Transverse colon (tissue), 4 donors: ENCODE results near the gene NCK2. TPM values are rescaled to one million over a fixed set of nuclear protein-coding genes. Genes with fewer than 3 reads are reported as not detected.

Experiments used
- DNase-seq: peaks from one replicate; pipeline ENCODE4 v3.0.0-alpha.2; 2019
- H3K27ac ChIP-seq, 4 donors: fragments of 200-600 bp; sonication (generic); 2 replicates each; pipeline ENCODE4 v1.5.1; 2016 to 2018; ENCODE audit warnings: inconsistent platforms in 4 of 4
- H3K27me3 ChIP-seq: fragments of 200-600 bp; sonication (generic); 2 replicates; pipeline ENCODE4 v1.5.1; 2017; ENCODE audit warnings: inconsistent platforms
- H3K36me3 ChIP-seq, 4 donors: fragments of 200-600 bp; sonication (generic); 2 replicates each; pipeline ENCODE4 v1.5.1; 2017 to 2019; ENCODE audit warnings: inconsistent platforms in 4 of 4
- H3K4me1 ChIP-seq, 4 donors: fragments of 200-600 bp; sonication (generic); 2 replicates each; pipeline ENCODE4 v1.5.1; 2017 to 2020; ENCODE audit warnings: inconsistent platforms in 4 of 4
- H3K4me3 ChIP-seq, 4 donors: fragments of 200-600 bp; sonication (generic); 1 replicate in 1 of 4; 2 replicates in 3 of 4; pipeline versions ENCODE4 v1.5.1 to v1.6.1; 2017 to 2019; ENCODE audit warnings: inconsistent platforms in 4 of 4
- H3K9me3 ChIP-seq, 2 donors: fragments of 200-600 bp; sonication (generic); 2 replicates each; pipeline ENCODE4 v1.5.1; 2017 to 2019; ENCODE audit warnings: inconsistent platforms in 2 of 2
- CTCF ChIP-seq, 5 experiments: fragments of 200-600 bp in 3 of 5; fragments of 450-650 bp in 2 of 5; sonication (generic) in 3 of 5; IDR thresholded peaks; 1 replicate in 2 of 5; 2 replicates in 3 of 5; pipeline ENCODE4 v1.5.1; 2016 to 2017; ENCODE audit warnings: antibody characterized with exemption in 5 of 5, inconsistent platforms in 3 of 5, mild to moderate bottlenecking in 2 of 5, moderate library complexity in 1 of 5
- EP300 ChIP-seq: sonication (generic); formaldehyde crosslinking; IDR thresholded peaks from one replicate; pipeline ENCODE4 v1.6.1; 2017; ENCODE audit warnings: antibody characterized with exemption, low read depth
- POLR2A ChIP-seq: fragments of 450-650 bp; IDR thresholded peaks from one replicate; pipeline ENCODE4 v1.6.1; 2016; ENCODE audit warnings: antibody characterized with exemption, mild to moderate bottlenecking, moderate library complexity
- POLR2AphosphoS5 ChIP-seq, 3 donors: sonication (generic); formaldehyde crosslinking; IDR thresholded peaks; one replicate each; pipeline ENCODE4 v1.6.1; 2016; ENCODE audit warnings: antibody characterized with exemption in 3 of 3
- WGBS, 2 donors: methylation state at CpG; one replicate each; pipeline ENCODE4 v1.1.5; 2018; ENCODE audit warnings: low coverage in 1 of 2; 5-methylcytosine and 5-hydroxymethylcytosine counted together
- in situ Hi-C, 4 donors: fragments of 200-750 bp; cut with MboI; loops; one replicate each; pipeline versions ENCODE4 v1.15.0 to v1.15.1; 2017; ENCODE audit warnings: low sequenced_read_pairs in 3 of 4, low pct_ligation_motif_present in 1 of 4, low pct_unique_long_range_greater_than_20kb in 1 of 4
- intact Hi-C: fragments of 100-400 bp; cut with DNase I; formaldehyde crosslinking; loops from one replicate; pipeline ENCODE4 v1.15.1; 2023; ENCODE audit warnings: low total_unique reads
- total RNA-seq, 4 donors: library from RNA; depleted of rRNA; stranded (reverse); fragments of >200 nt; gene quantifications; one replicate each; pipeline ENCODE4 v1.1.0, GENCODE V29; 2016

The NCK2 gene
- total RNA-seq, 4 donors from 2014 or later: 42.2 to 74.1 (median 59.9) TPM

- peak overlapping the region; percentile 66 to 76 (median 70) for H3K27ac ChIP-seq
- peaks cover 45 to 83% (median 52%) of the 10 kb centered on the region in 4 donors for H3K4me1 ChIP-seq
- in situ Hi-C loops (no loop called here), intact Hi-C loops (no loop called here)
- DNase-seq: no peak
- no peaks in the 10 kb centered on the region for H3K27me3 ChIP-seq
- no peaks in the 10 kb centered on the region for H3K36me3 ChIP-seq
- TF ChIP-seq POLR2AphosphoS5 (IDR thresholded peaks at IDR 0.05): no peak
- no peak for TF ChIP-seq CTCF (IDR thresholded peaks at IDR 0.05)
- no peak for TF ChIP-seq EP300
- TF ChIP-seq POLR2A: no peak
- H3K9me3 ChIP-seq: no peaks in the 10 kb centered on the region
- no peak overlapping the region for H3K4me3 ChIP-seq
- 50 to 64% methylated on average over 2 to 7 of the region's 7 CpGs for WGBS, 2 donors
These were observed 52.6 kb downstream of the NCK2 start for GRCh38 chr2:105797298-105797819.

GRCh38 chr2:105798595-105798994 lies 53.9 kb downstream of the NCK2 start:
- Histone ChIP-seq H3K36me3 (no peaks in the 10 kb centered on the region), H3K9me3 (no peaks in the 10 kb centered on the region), H3K4me1 (peaks cover 53 to 83% (median 62%) of the 10 kb centered on the region in 4 donors), H3K27me3 (no peaks in the 10 kb centered on the region), H3K27ac (peak overlapping the region; percentile 66 to 76 (median 70)), H3K4me3 (no peak overlapping the region)
- TF ChIP-seq EP300 (no peak), POLR2AphosphoS5 (IDR thresholded peaks at IDR 0.05) (no peak), POLR2A (no peak), CTCF (IDR thresholded peaks at IDR 0.05) (no peak)
- in situ Hi-C loops: no loop called here
- WGBS, 2 donors: 52 to 72% methylated on average over 2 of the region's 2 CpGs
- no peak for DNase-seq
- intact Hi-C loops: no loop called here

GRCh38 chr2:105800036-105800713 lies 55.5 kb downstream of the NCK2 start:
- intact Hi-C loops (no loop called here), in situ Hi-C loops (no loop called here)
- DNase-seq: no peak
- Histone ChIP-seq H3K4me3 (no peak overlapping the region), H3K4me1 (peaks cover 47 to 88% (median 71%) of the 10 kb centered on the region in 4 donors), H3K27ac (peak overlapping the region in 3 of 4 donors; percentile 22 to 76 (median 70)), H3K27me3 (no peaks in the 10 kb centered on the region), H3K9me3 (no peaks in the 10 kb centered on the region), H3K36me3 (no peaks in the 10 kb centered on the region)
- 84 to 88% methylated on average over 7 to 9 of the region's 9 CpGs for WGBS, 2 donors
- TF ChIP-seq EP300 (no peak), CTCF (IDR thresholded peaks at IDR 0.05) (no peak), POLR2AphosphoS5 (IDR thresholded peaks at IDR 0.05) (no peak), POLR2A (no peak)

- Histone ChIP-seq H3K36me3 (no peaks in the 10 kb centered on the region), H3K4me3 (no peak overlapping the region), H3K27me3 (no peaks in the 10 kb centered on the region), H3K27ac (peak overlapping the region in 2 of 4 donors; percentile 22 to 30), H3K4me1 (peaks cover 38 to 79% (median 63%) of the 10 kb centered on the region in 4 donors), H3K9me3 (no peaks in the 10 kb centered on the region)
- in situ Hi-C loops: no loop called here
- no peak for DNase-seq
- intact Hi-C loops: loop anchor here (1.0 kb wide), 1 partner anchor 43 kb away; no protein-coding TSS in a partner anchor
- TF ChIP-seq CTCF (IDR thresholded peaks at IDR 0.05) (no peak), POLR2AphosphoS5 (IDR thresholded peaks at IDR 0.05) (no peak)
- WGBS, 2 donors: 64 to 76% methylated on average over 11 to 13 of the region's 13 CpGs
These were observed 56.4 kb downstream of the NCK2 start for GRCh38 chr2:105800953-105801635.
